K562 (cell line): Measurements from ENCODE around the gene ARHGAP25. TPM values are rescaled to one million over a fixed set of nuclear protein-coding genes. Genes with fewer than 3 reads are reported as not detected.

Source experiments
- ATAC-seq: fragments of 200-7000 bp; cut with Tn5 transposase; 3 replicates; pipeline ENCODE4 v1.9.1; 2020; ENCODE audit warnings: moderate library complexity
- BruUV-seq: library from RNA; stranded (reverse); fragments of 400-500 nt; replicated peaks from 2 replicates; lab custom pipeline; 2021; lab: Mats Ljungman, UMichigan
- CTCF ChIA-PET: fragments of 300-600 bp; formaldehyde crosslinking; extraction: SDS; loops from one replicate; lab custom pipeline; 2021; ENCODE audit warnings: low intra/inter-chr PET ratio; lab: Yijun Ruan, JAX
- POLR2A ChIA-PET: fragments of 300-600, 350-650 bp; sonication (Branson Sonifier 250); formaldehyde crosslinking; extraction: SDS; loops from one replicate; lab custom pipeline; 2021; ENCODE audit warnings: antibody characterized with exemption, inconsistent platforms; lab: Yijun Ruan, JAX
- DNase-seq, 4 experiments: peaks; one replicate each; pipeline versions ENCODE4 v3.0.0 to v3.0.0-alpha.2; 2011 to 2018; ENCODE audit warnings: low spot score in 3 of 4, mixed read lengths in 3 of 4; ENCODE audit errors: extremely low read depth in 1 of 4
- FAIRE-seq: peaks from 2 replicates; lab custom pipeline; 2011; peaks lifted over from hg19 to GRCh38; lab: Jason Lieb, UNC
- H2AFZ ChIP-seq: 2 replicates; pipeline ENCODE4 v1.6.0; 2011; ENCODE audit warnings: low read depth, low read length, control low read depth, inconsistent platforms
- H3K27ac ChIP-seq: fragments of 200-600 bp; 3 replicates; pipeline ENCODE4 v1.8.0; 2011; ENCODE audit warnings: low read depth, mild to moderate bottlenecking, control low read depth, inconsistent platforms, low read length, moderate library complexity, mixed read lengths; ENCODE audit errors: extremely low read depth
- H3K27me3 ChIP-seq, 2 experiments: fragments of 300-600 bp in 1 of 2; 2 replicates in 1 of 2; 3 replicates in 1 of 2; pipeline versions ENCODE4 v1.6.0 to v1.8.0; 2011; ENCODE audit warnings: inconsistent platforms in 2 of 2, low read length in 2 of 2, mild to moderate bottlenecking in 1 of 2, mixed read lengths in 1 of 2, moderate library complexity in 1 of 2; ENCODE audit not compliant: control insufficient read depth in 2 of 2, insufficient read depth in 2 of 2
- H3K36me3 ChIP-seq: fragments of 300-600 bp; 3 replicates; pipeline ENCODE4 v1.8.0; 2011; ENCODE audit warnings: mild to moderate bottlenecking, low read length, inconsistent platforms; ENCODE audit not compliant: control insufficient read depth, insufficient read depth
- H3K4me1 ChIP-seq, 2 experiments: fragments of 200-600 bp in 1 of 2; replicated peaks in 1 of 2; 2 replicates in 1 of 2; 3 replicates in 1 of 2; pipeline versions ENCODE4 v1.5.1 to v1.8.0; 2011; ENCODE audit warnings: inconsistent platforms in 2 of 2, low read length in 2 of 2, mild to moderate bottlenecking in 1 of 2, mixed read lengths in 1 of 2, moderate library complexity in 1 of 2; ENCODE audit not compliant: control insufficient read depth in 2 of 2, insufficient read depth in 2 of 2
- H3K4me2 ChIP-seq: 2 replicates; pipeline ENCODE4 v1.6.1; 2011; ENCODE audit warnings: low read length, control low read depth, inconsistent platforms, mixed read lengths; ENCODE audit not compliant: insufficient read depth
- H3K4me3 ChIP-seq: fragments of 200-600 bp; sonication (generic), shearing (Covaris generic); 2 replicates; pipeline ENCODE4 v1.5.1; 2016; ENCODE audit warnings: control low read depth, inconsistent platforms
- H3K79me2 ChIP-seq: fragments of 200-600 bp; 3 replicates; pipeline ENCODE4 v1.8.0; 2011; ENCODE audit warnings: low read length, inconsistent platforms; ENCODE audit not compliant: control insufficient read depth, insufficient read depth
- H3K9ac ChIP-seq, 2 experiments: 2 replicates each; pipeline versions ENCODE4 v1.6.0 to v1.6.1; 2011; ENCODE audit warnings: low read depth in 2 of 2, low read length in 2 of 2, control low read depth in 1 of 2, inconsistent platforms in 1 of 2, mild to moderate bottlenecking in 1 of 2, mixed read lengths in 1 of 2; ENCODE audit not compliant: insufficient read depth in 1 of 2
- H3K9me1 ChIP-seq: one replicate; pipeline ENCODE4 v1.6.0; 2011; ENCODE audit warnings: inconsistent platforms, mild to moderate bottlenecking, low read length, moderate library complexity; ENCODE audit not compliant: control insufficient read depth, insufficient read depth
- H3K9me3 ChIP-seq: replicated peaks from 2 replicates; pipeline ENCODE4 v1.5.1; 2011; ENCODE audit warnings: low read depth, low read length, inconsistent platforms; ENCODE audit not compliant: control insufficient read depth, insufficient read depth
- H4K20me1 ChIP-seq: replicated peaks from 2 replicates; pipeline ENCODE4 v1.6.1; 2011; ENCODE audit warnings: low read length, inconsistent platforms, mixed read lengths; ENCODE audit not compliant: control insufficient read depth, insufficient read depth
- CREBBP ChIP-seq: IDR thresholded peaks from one replicate; pipeline ENCODE4 v1.6.1; 2012; ENCODE audit warnings: low read depth, mild to moderate bottlenecking, control low read depth, inconsistent platforms, low read length
- CTBP1 ChIP-seq: fragments of 450-650 bp; IDR thresholded peaks from 2 replicates; pipeline ENCODE4 v1.6.1; 2016; ENCODE audit warnings: borderline replicate concordance
- NCOA6 ChIP-seq: fragments of 450-650 bp; IDR thresholded peaks from 2 replicates; pipeline ENCODE4 v1.6.1; 2017; ENCODE audit warnings: mild to moderate bottlenecking
- ZBTB11 ChIP-seq, 3 experiments: fragments of 200-800 bp in 1 of 3; fragments of 250-450 bp in 1 of 3; fragments of 450-650 bp in 1 of 3; sonication (Bioruptor Pico) in 1 of 3; sonication (Bioruptor generic) in 1 of 3; formaldehyde crosslinking in 1 of 3; IDR thresholded peaks; 2 replicates each; pipeline versions ENCODE4 v1.6.1 to v1.8.0; 2016 to 2022; ENCODE audit warnings: mild to moderate bottlenecking in 2 of 3, missing genetic modification characterization in 2 of 3, missing compliant biosample characterization in 1 of 3, moderate library complexity in 1 of 3
- ZNF174 ChIP-seq: fragments of 250-450 bp; sonication (Bioruptor Pico); IDR thresholded peaks from 2 replicates; pipeline ENCODE4 v1.4.0; 2020; ENCODE audit warnings: mild to moderate bottlenecking
- ZNF324 ChIP-seq: fragments of 250-450 bp; sonication (Bioruptor Pico); IDR thresholded peaks from 2 replicates; pipeline ENCODE4 v1.4.0; 2020; ENCODE audit warnings: mild to moderate bottlenecking
- ZNF436 ChIP-seq: fragments of 250-450, 450-650 bp; sonication (Bioruptor Pico); formaldehyde crosslinking; IDR thresholded peaks from 2 replicates; pipeline ENCODE4 v1.7.0; 2020; ENCODE audit warnings: mild to moderate bottlenecking
- in situ Hi-C: fragments of 300-500 bp; cut with MboI; formaldehyde crosslinking; loops from 4 replicates; pipeline ENCODE4 v1.15.0; 2018; ENCODE audit warnings: inconsistent platforms, mixed read lengths
- intact Hi-C: fragments of 100-400 bp; cut with micrococcal nuclease; formaldehyde crosslinking; loops from 2 replicates; pipeline ENCODE4 v1.14.2; 2022
- polyA plus RNA-seq, 8 experiments: library from polyadenylated mRNA; depleted of rRNA in 4 of 8; stranded (reverse) in 5 of 8; unstranded in 3 of 8; fragments of >200 nt; fragmentation: Nextera tagmentation in 2 of 8; fragmentation: Illumina TruSeq in 1 of 8; extraction: Ambion mirVana in 2 of 8; extraction: Trizol in 1 of 8; gene quantifications; 2 replicates each; pipeline versions ENCODE4 v1.2.1 to v1.2.3, GENCODE V29; 2011 to 2014; ENCODE audit warnings: inconsistent platforms in 1 of 8, missing spikeins in 1 of 8
- total RNA-seq, 7 experiments: library from RNA; depleted of rRNA in 6 of 7; stranded (reverse); fragments of >200 nt in 6 of 7; fragmentation: Illumina TruSeq in 2 of 7; extraction: Trizol in 2 of 7; gene quantifications; 2 replicates each; pipeline versions ENCODE4 v1.2.1 to v1.2.3, GENCODE V29; 2011 to 2021; ENCODE audit warnings: low replicate concordance in 1 of 7

Gene ARHGAP25
- total and polyA plus RNA-seq, 9 of the 15 experiments (the other 6 are each of a cell fraction or from before 2014, with no cell fraction given), result 4.9 to 14.8 (median 10.7) TPM

GRCh38 chr2:68755071-68755470 lies 20.5 kb downstream of the ARHGAP25 start:
- H3K27me3 ChIP-seq, result no peaks in the 10 kb centered on the region
- CTCF ChIA-PET, result no interaction called here
- intact Hi-C loops (no loop called here), in situ Hi-C loops (no loop called here)
- H3K4me1 ChIP-seq, result no peaks in the 10 kb centered on the region; a peak in 1 of 5 replicates
- no peak overlapping the region for H3K9ac ChIP-seq
- FAIRE-seq, result no peak
- no peaks in the 10 kb centered on the region for H3K36me3 ChIP-seq
- BruUV-seq, result no TSS peak
- no peaks in the 10 kb centered on the region for H3K9me1 ChIP-seq
- H3K4me2 ChIP-seq, result no peak overlapping the region
- TF ChIP-seq NCOA6 (no peak), ZNF324 (CRISPR knock-in tag) (no peak), CTBP1 (no peak), CREBBP (no peak), ZNF174 (CRISPR knock-in tag) (no peak), ZBTB11 (CRISPR knock-in tag; IDR thresholded peaks at IDR 0.05) (no peak), ZNF436 (CRISPR knock-in tag) (no peak)
- 0 out of 2 replicates have a peak, but pooled peaks cover 2% of the 10 kb centered on the region for H3K9me3 ChIP-seq
- H4K20me1 ChIP-seq, result no peaks in the 10 kb centered on the region
- no peak overlapping the region for H2AFZ ChIP-seq
- POLR2A ChIA-PET, result no interaction called here
- no peak overlapping the region for H3K27ac ChIP-seq
- no peak for ATAC-seq
- no peak for DNase-seq
- no peak overlapping the region for H3K4me3 ChIP-seq
- no peaks in the 10 kb centered on the region for H3K79me2 ChIP-seq
